SU-DHL-6 (cell line): ENCODE results near the gene PTGR1.
"Not testable (repeated sequence)": the region's sequence is repeated elsewhere in the genome, so short reads cannot be mapped to it uniquely, and the experiment has no call there.

Experiments
- H2AFZ ChIP-seq: fragments of 200-600 bp; sonication (generic); 2 replicates; pipeline ENCODE4 v1.6.1; 2014; ENCODE audit warnings: low read depth, mild to moderate bottlenecking, moderate library complexity, mixed read lengths, antibody characterized with exemption, low read length; ENCODE audit not compliant: severe bottlenecking
- H3F3A ChIP-seq: fragments of 200-600 bp; shearing (Covaris generic); 2 replicates; pipeline ENCODE4 v1.6.0; 2016; ENCODE audit warnings: antibody characterized with exemption, mild to moderate bottlenecking; ENCODE audit not compliant: insufficient read depth
- H3K27ac ChIP-seq: fragments of 200-600 bp; sonication (generic); 2 replicates; pipeline ENCODE4 v1.5.1; 2016; ENCODE audit warnings: low read depth, mild to moderate bottlenecking, low read length, moderate library complexity, mixed read lengths
- H3K27me3 ChIP-seq: fragments of 200-600 bp; sonication (generic), shearing (Covaris generic); 2 replicates; pipeline ENCODE4 v1.6.0; 2014; ENCODE audit warnings: mild to moderate bottlenecking, low read length
- H3K36me3 ChIP-seq: fragments of 200-600 bp; sonication (generic); 2 replicates; pipeline ENCODE4 v1.6.1; 2014; ENCODE audit warnings: mild to moderate bottlenecking, low read length, mixed read lengths
- H3K4me2 ChIP-seq: fragments of 300-600, 200-600 bp; shearing (Covaris generic), sonication (generic); 2 replicates; pipeline ENCODE4 v1.6.0; 2014; ENCODE audit warnings: low read length, low read depth, mild to moderate bottlenecking; ENCODE audit not compliant: poor library complexity, severe bottlenecking
- H3K4me3 ChIP-seq: fragments of 200-600 bp; sonication (generic); 2 replicates; pipeline ENCODE4 v1.5.1; 2014; ENCODE audit warnings: antibody characterized with exemption, low read length, mild to moderate bottlenecking, mixed read lengths; ENCODE audit not compliant: insufficient read depth, poor library complexity, severe bottlenecking
- H3K79me2 ChIP-seq: fragments of 200-600 bp; sonication (generic); 2 replicates; pipeline ENCODE4 v1.6.1; 2014; ENCODE audit warnings: mild to moderate bottlenecking, low read length, moderate library complexity; ENCODE audit not compliant: insufficient read depth
- H3K9ac ChIP-seq: fragments of 200-600 bp; sonication (generic); 2 replicates; pipeline ENCODE4 v1.7.0; 2014; ENCODE audit warnings: mild to moderate bottlenecking, low read length
- H3K9me2 ChIP-seq: fragments of 200-600 bp; sonication (generic); replicated peaks from 2 replicates; pipeline ENCODE4 v1.6.1; 2014; ENCODE audit warnings: low read length; ENCODE audit not compliant: insufficient read depth
- H3K9me3 ChIP-seq: fragments of 200-600 bp; sonication (generic); 2 replicates; pipeline ENCODE4 v1.6.1; 2014; ENCODE audit warnings: low read length, mixed read lengths; ENCODE audit not compliant: insufficient read depth
- H4K20me1 ChIP-seq: fragments of 200-600 bp; sonication (generic); 2 replicates; pipeline ENCODE4 v1.6.1; 2014; ENCODE audit warnings: low read depth, mild to moderate bottlenecking, antibody characterized with exemption, low read length, moderate library complexity, mixed read lengths
- EZH2phosphoT487 ChIP-seq: fragments of 200-600 bp; sonication (generic), shearing (Covaris generic); conservative IDR thresholded peaks from 2 replicates; pipeline ENCODE4 v1.6.1; 2018; ENCODE audit warnings: mild to moderate bottlenecking, antibody characterized with exemption, low read length, moderate library complexity, mixed read lengths
- TF ChIP-seq, protein P1 (sequence below): fragments of 200-600 bp; sonication (generic); IDR thresholded peaks from one replicate; pipeline ENCODE4 v1.5.1; 2017; ENCODE audit warnings: antibody characterized with exemption, mild to moderate bottlenecking, low read length, moderate library complexity; ENCODE audit not compliant: insufficient read depth, poor library complexity, severe bottlenecking

Gene PTGR1

DNA sequence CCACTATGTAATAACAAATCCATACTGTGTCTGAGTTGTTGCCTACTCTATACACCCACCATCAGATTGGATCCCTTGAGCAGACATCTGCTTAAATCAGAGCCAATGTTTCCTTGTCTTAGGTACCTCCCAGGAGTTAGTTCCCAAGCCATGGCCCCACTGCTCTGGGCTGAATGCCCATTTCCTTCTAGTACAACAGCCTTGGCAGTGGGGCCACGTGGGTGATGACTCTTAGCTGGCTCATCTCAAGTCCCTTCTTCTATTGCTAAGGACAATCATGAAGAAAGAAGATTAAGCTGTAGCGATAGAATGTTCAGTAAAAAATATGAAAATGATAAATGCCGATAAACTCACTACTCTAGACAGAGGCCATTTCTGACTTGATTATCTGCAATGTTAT is 16.6 kb downstream of the PTGR1 start:
- no peaks in the 10 kb centered on the region for H3K36me3 ChIP-seq
- no peaks in the 10 kb centered on the region for H4K20me1 ChIP-seq
- H2AFZ ChIP-seq = no peak overlapping the region
- no peak overlapping the region for H3K4me3 ChIP-seq
- no peak for TF ChIP-seq EZH2phosphoT487
- TF ChIP-seq, protein P1, sequence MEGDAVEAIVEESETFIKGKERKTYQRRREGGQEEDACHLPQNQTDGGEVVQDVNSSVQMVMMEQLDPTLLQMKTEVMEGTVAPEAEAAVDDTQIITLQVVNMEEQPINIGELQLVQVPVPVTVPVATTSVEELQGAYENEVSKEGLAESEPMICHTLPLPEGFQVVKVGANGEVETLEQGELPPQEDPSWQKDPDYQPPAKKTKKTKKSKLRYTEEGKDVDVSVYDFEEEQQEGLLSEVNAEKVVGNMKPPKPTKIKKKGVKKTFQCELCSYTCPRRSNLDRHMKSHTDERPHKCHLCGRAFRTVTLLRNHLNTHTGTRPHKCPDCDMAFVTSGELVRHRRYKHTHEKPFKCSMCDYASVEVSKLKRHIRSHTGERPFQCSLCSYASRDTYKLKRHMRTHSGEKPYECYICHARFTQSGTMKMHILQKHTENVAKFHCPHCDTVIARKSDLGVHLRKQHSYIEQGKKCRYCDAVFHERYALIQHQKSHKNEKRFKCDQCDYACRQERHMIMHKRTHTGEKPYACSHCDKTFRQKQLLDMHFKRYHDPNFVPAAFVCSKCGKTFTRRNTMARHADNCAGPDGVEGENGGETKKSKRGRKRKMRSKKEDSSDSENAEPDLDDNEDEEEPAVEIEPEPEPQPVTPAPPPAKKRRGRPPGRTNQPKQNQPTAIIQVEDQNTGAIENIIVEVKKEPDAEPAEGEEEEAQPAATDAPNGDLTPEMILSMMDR = no peak
- H3K27me3 ChIP-seq = no peaks in the 10 kb centered on the region
- H3F3A ChIP-seq = no peaks in the 10 kb centered on the region
- no peak overlapping the region for H3K4me2 ChIP-seq
- H3K79me2 ChIP-seq = no peaks in the 10 kb centered on the region
- no peak overlapping the region for H3K27ac ChIP-seq
- H3K9ac ChIP-seq = no peak overlapping the region
- H3K9me3 ChIP-seq = no peaks in the 10 kb centered on the region
- no peaks in the 10 kb centered on the region for H3K9me2 ChIP-seq

DNA sequence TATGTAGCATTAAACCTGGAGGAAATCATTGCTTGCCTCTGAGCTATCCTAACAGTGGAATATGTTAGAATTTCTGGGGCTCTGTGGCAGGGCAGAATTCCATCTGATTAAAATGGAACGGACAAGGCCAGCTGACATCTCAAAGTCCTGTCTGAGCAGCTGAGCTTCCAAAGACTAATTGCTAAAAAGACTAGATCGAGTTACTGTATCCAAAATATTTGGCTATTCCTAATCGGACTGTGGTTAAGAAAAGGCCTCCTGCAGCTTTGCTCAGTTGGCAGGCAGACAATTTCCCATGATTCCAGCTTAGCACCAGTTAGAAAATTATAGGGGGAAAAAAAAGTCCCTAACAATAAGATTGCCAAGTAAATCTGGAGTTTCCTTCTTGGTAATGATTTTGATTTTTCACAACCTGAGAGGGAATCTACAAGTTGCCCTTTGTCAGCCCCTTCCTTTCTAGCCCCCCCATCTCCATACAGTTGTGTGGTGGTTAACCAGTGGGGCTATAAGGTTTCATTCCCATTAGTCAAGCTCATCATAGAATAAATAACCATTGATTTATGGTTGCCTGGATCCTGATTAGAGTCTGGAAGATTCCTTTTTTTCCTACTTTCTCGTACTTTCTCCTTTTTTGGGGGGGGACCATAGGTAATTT is 26.4 kb downstream of the PTGR1 start:
- Histone ChIP-seq H3K36me3 (no peaks in the 10 kb centered on the region), H4K20me1 (no peaks in the 10 kb centered on the region), H3K4me3 (no peak overlapping the region), H3K9me2 (no peaks in the 10 kb centered on the region), H3K4me2 (no peak overlapping the region), H3K27me3 (no peaks in the 10 kb centered on the region), H2AFZ (no peak overlapping the region), H3K79me2 (no peaks in the 10 kb centered on the region), H3K27ac (no peak overlapping the region), H3K9ac (no peak overlapping the region), H3K9me3 (no peaks in the 10 kb centered on the region), H3F3A (no peaks in the 10 kb centered on the region)
- TF ChIP-seq, protein P1 = no peak
- no peak for TF ChIP-seq EZH2phosphoT487

DNA sequence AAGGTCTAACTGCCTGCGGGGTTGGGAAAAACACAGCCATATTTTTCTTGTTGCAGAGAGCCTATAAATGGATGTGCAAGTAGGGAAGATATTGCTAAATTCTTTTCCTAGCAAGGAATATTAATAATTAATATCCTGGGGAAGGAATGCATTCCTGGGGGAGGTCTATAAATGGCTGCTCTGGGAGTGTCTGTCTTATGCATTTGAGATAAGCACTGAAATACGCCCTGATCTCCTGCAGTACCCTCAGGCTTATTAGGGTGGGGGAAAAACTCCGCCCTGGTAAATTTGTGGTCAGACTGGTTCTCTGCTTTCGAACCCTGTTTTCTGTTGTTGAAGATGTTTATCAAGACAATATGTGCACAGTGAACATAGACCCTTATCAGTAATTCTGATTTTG is 31.3 kb downstream of the PTGR1 start:
- not testable (repeated sequence) for H3K4me3 ChIP-seq, H3K9me2 ChIP-seq, H3K4me2 ChIP-seq, H3K79me2 ChIP-seq, H3K9ac ChIP-seq, H3K36me3 ChIP-seq, H3K9me3 ChIP-seq, H3K27me3 ChIP-seq, H3K27ac ChIP-seq, H4K20me1 ChIP-seq, H2AFZ ChIP-seq, H3F3A ChIP-seq

DNA sequence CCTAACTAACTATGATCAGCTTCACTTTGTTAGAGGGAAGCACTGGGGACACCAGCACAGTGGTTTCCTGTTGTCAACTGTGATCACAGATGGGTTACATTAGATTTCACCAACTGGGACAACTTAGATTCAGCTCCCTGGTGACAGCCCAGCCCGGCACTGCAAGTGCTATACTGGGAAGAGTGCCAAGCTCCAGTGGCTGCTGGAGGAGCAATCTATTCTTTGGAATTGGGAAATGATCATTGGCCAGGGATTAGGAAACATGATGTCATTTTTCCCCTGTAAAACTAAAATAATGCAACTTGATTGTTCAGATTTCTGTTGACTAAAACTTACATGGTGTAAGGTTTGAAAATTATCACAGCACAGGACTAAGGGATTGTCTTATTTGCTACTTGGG is 33.2 kb downstream of the PTGR1 start:
- no peak for TF ChIP-seq EZH2phosphoT487
- TF ChIP-seq, protein P1 = no peak
- Histone ChIP-seq H3K4me3 (no peak overlapping the region), H3F3A (no peaks in the 10 kb centered on the region), H3K4me2 (no peak overlapping the region), H2AFZ (no peak overlapping the region), H3K9me2 (no peaks in the 10 kb centered on the region), H3K9me3 (no peaks in the 10 kb centered on the region), H4K20me1 (no peaks in the 10 kb centered on the region), H3K9ac (no peak overlapping the region), H3K27me3 (no peaks in the 10 kb centered on the region), H3K79me2 (no peaks in the 10 kb centered on the region), H3K36me3 (no peaks in the 10 kb centered on the region), H3K27ac (no peak overlapping the region)
